ENCODE measurements around the gene CCK. TPM values are rescaled to one million over a fixed set of nuclear protein-coding genes. Genes with fewer than 3 reads are reported as not detected.
"Not testable (repeated sequence)": the region's sequence is repeated elsewhere in the genome, so short reads cannot be mapped to it uniquely, and the experiment has no call there.

The CCK gene
- total RNA-seq, 1 experiment from 2014 or later = not detected

- no peak for DNase-seq (ENCODE audit: unreplicated experiment)
- POLR2A ChIA-PET = interaction anchor here (0.7 to 0.8 kb wide), 2 partner anchors 142 to 187 kb away, joined by 3 read pairs; no protein-coding TSS in a partner anchor
- Mint-ChIP-seq H3K36me3 (ENCODE audit: insufficient read depth, unreplicated experiment) (no peaks in the 10 kb centered on the region), H3K27ac (ENCODE audit: low read depth, unreplicated experiment) (no peak overlapping the region), H3K9me3 (ENCODE audit: unreplicated experiment) (no peaks in the 10 kb centered on the region), H3K27me3 (ENCODE audit: insufficient read depth, unreplicated experiment) (no peaks in the 10 kb centered on the region), H3K4me1 (ENCODE audit: insufficient read depth, unreplicated experiment) (no peaks in the 10 kb centered on the region), H3K4me3 (ENCODE audit: unreplicated experiment) (no peak overlapping the region)
- TF ChIP-seq CTCF (IDR thresholded peaks at IDR 0.05; ENCODE audit: unreplicated experiment) = no peak
- BruUV-seq (replicated peaks) = no TSS peak
- CTCF ChIA-PET = interaction anchor here (0.6 to 1.7 kb wide), 2 partner anchors 155 to 278 kb away, joined by 4 to 5 read pairs; no protein-coding TSS in a partner anchor
- intact Hi-C loops (cut with micrococcal nuclease) = no loop called here
These were observed 22.4 kb upstream of the CCK start for GRCh38 chr3:42288385-42288784.

- H3K4me3 Mint-ChIP-seq (ENCODE audit: unreplicated experiment); H3K36me3 Mint-ChIP-seq (ENCODE audit: insufficient read depth, unreplicated experiment); DNase-seq (ENCODE audit: unreplicated experiment); H3K27ac Mint-ChIP-seq (ENCODE audit: low read depth, unreplicated experiment); H3K4me1 Mint-ChIP-seq (ENCODE audit: insufficient read depth, unreplicated experiment); intact Hi-C loops (cut with micrococcal nuclease); H3K27me3 Mint-ChIP-seq (ENCODE audit: insufficient read depth, unreplicated experiment); H3K9me3 Mint-ChIP-seq (ENCODE audit: unreplicated experiment); BruUV-seq (replicated peaks): not testable (repeated sequence)
- CTCF ChIA-PET = interaction anchor here (1.7 kb wide), 1 partner anchor 156 kb away, joined by 5 read pairs; no protein-coding TSS in a partner anchor
- POLR2A ChIA-PET = interaction anchor here (0.8 to 1.3 kb wide), 2 partner anchors 25 to 143 kb away, joined by 3 read pairs; no protein-coding TSS in a partner anchor
These were observed 21.4 kb upstream of the CCK start for GRCh38 chr3:42287423-42287822.

- Mint-ChIP-seq H3K27ac (ENCODE audit: low read depth, unreplicated experiment) (no peak overlapping the region), H3K4me3 (ENCODE audit: unreplicated experiment) (no peak overlapping the region), H3K27me3 (ENCODE audit: insufficient read depth, unreplicated experiment) (no peaks in the 10 kb centered on the region), H3K9me3 (ENCODE audit: unreplicated experiment) (peaks cover 15% of the 10 kb centered on the region), H3K4me1 (ENCODE audit: insufficient read depth, unreplicated experiment) (no peaks in the 10 kb centered on the region), H3K36me3 (ENCODE audit: insufficient read depth, unreplicated experiment) (no peaks in the 10 kb centered on the region)
- no peak for TF ChIP-seq CTCF (IDR thresholded peaks at IDR 0.05; ENCODE audit: unreplicated experiment)
- POLR2A ChIA-PET = no interaction called here
- BruUV-seq (replicated peaks) = no TSS peak
- CTCF ChIA-PET = no interaction called here
- no peak for DNase-seq (ENCODE audit: unreplicated experiment)
- intact Hi-C loops (cut with micrococcal nuclease) = no loop called here
These were observed 11.7 kb upstream of the CCK start for GRCh38 chr3:42277676-42278075.

GRCh38 chr3:42276141-42277132, 10.5 kb upstream of the CCK start:
- Mint-ChIP-seq H3K27ac (ENCODE audit: low read depth, unreplicated experiment) (no peak overlapping the region), H3K9me3 (ENCODE audit: unreplicated experiment) (peaks cover 15% of the 10 kb centered on the region), H3K4me3 (ENCODE audit: unreplicated experiment) (no peak overlapping the region), H3K36me3 (ENCODE audit: insufficient read depth, unreplicated experiment) (no peaks in the 10 kb centered on the region), H3K4me1 (ENCODE audit: insufficient read depth, unreplicated experiment) (no peaks in the 10 kb centered on the region), H3K27me3 (ENCODE audit: insufficient read depth, unreplicated experiment) (no peaks in the 10 kb centered on the region)
- ChIA-PET CTCF (no interaction called here), POLR2A (no interaction called here)
- no peak for TF ChIP-seq CTCF (IDR thresholded peaks at IDR 0.05; ENCODE audit: unreplicated experiment)
- BruUV-seq (replicated peaks) = no TSS peak
- DNase-seq (ENCODE audit: unreplicated experiment) = no peak
- intact Hi-C loops (cut with micrococcal nuclease) = no loop called here

Data from MCF 10A (cell line).